H1 (cell line): ENCODE measurements around the gene E2F1. TPM values are rescaled to one million over a fixed set of nuclear protein-coding genes. Genes with fewer than 3 reads are reported as not detected.
"Not testable (repeated sequence)": the region's sequence is repeated elsewhere in the genome, so short reads cannot be mapped to it uniquely, and the experiment has no call there.

ENCODE experiments used
- CTCF ChIA-PET: fragments of 300-600 bp; sonication (Branson Sonifier 250); formaldehyde crosslinking; loops from one replicate; lab custom pipeline; 2021; ENCODE audit not compliant: partially characterized antibody; lab: Charles Lee
- POLR2A ChIA-PET: fragments of 300-600 bp; sonication (Branson Sonifier 250); formaldehyde crosslinking; loops from one replicate; lab custom pipeline; 2021; ENCODE audit warnings: inconsistent platforms; ENCODE audit not compliant: partially characterized antibody; lab: Charles Lee
- DNase-seq, 2 experiments: peaks; one replicate each; pipeline versions ENCODE4 v3.0.0 to v3.0.0-alpha.2; 2010 to 2022; ENCODE audit warnings: low spot score in 2 of 2, low read depth in 1 of 2, mixed read lengths in 1 of 2
- FAIRE-seq: peaks from 2 replicates; lab custom pipeline; 2011; peaks lifted over from hg19 to GRCh38; lab: Jason Lieb, UNC
- H2AFZ ChIP-seq: 2 replicates; pipeline ENCODE4 v1.8.1; 2012; ENCODE audit warnings: low read length, inconsistent platforms
- H2AK5ac ChIP-seq: 2 replicates; pipeline ENCODE4 v1.6.1; 2013; ENCODE audit warnings: low read depth, low read length
- H2BK120ac ChIP-seq: replicated peaks from 2 replicates; pipeline ENCODE3; 2013; ENCODE audit warnings: low read depth, low read length, inconsistent platforms
- H2BK12ac ChIP-seq: 2 replicates; pipeline ENCODE4 v1.6.1; 2013; ENCODE audit warnings: low read depth, low read length
- H2BK15ac ChIP-seq: 2 replicates; pipeline ENCODE4 v1.6.1; 2013; ENCODE audit warnings: low read length
- H2BK20ac ChIP-seq: 2 replicates; pipeline ENCODE4 v1.6.1; 2013; ENCODE audit warnings: low read length
- H2BK5ac ChIP-seq: 2 replicates; pipeline ENCODE4 v1.6.1; 2013; ENCODE audit warnings: low read depth, low read length
- H3K14ac ChIP-seq: 2 replicates; pipeline ENCODE4 v1.6.1; 2013; ENCODE audit warnings: inconsistent platforms; ENCODE audit not compliant: insufficient read length
- H3K18ac ChIP-seq: 2 replicates; pipeline ENCODE4 v1.6.1; 2013; ENCODE audit warnings: low read length; ENCODE audit errors: extremely low read depth
- H3K23ac ChIP-seq: 2 replicates; pipeline ENCODE4 v1.6.1; 2013; ENCODE audit warnings: inconsistent platforms; ENCODE audit not compliant: insufficient read length
- H3K23me2 ChIP-seq: 2 replicates; pipeline ENCODE4 v1.6.1; 2013; ENCODE audit warnings: low read depth, low read length
- H3K27ac ChIP-seq: 2 replicates; pipeline ENCODE4 v1.6.1; 2011; ENCODE audit warnings: low read depth, low read length, inconsistent platforms
- H3K27me3 ChIP-seq, 4 experiments: replicated peaks in 1 of 4; 1 replicate in 1 of 4; 2 replicates in 3 of 4; pipeline versions ENCODE4 v1.6.1 to v1.8.1; 2011 to 2013; ENCODE audit warnings: low read length in 3 of 4, mild to moderate bottlenecking in 3 of 4, inconsistent platforms in 2 of 4, mixed read lengths in 2 of 4, moderate library complexity in 1 of 4; ENCODE audit not compliant: control insufficient read depth in 3 of 4, insufficient read depth in 3 of 4; ENCODE audit errors: extremely low read depth in 1 of 4
- H3K36me3 ChIP-seq, 4 experiments: 2 replicates each; pipeline versions ENCODE4 v1.6.1 to v1.8.1; 2011 to 2013; ENCODE audit warnings: mild to moderate bottlenecking in 4 of 4, low read length in 3 of 4, moderate library complexity in 2 of 4, control low read depth in 1 of 4, inconsistent platforms in 1 of 4; ENCODE audit not compliant: insufficient read depth in 4 of 4, control insufficient read depth in 2 of 4
- H3K4ac ChIP-seq: replicated peaks from 2 replicates; pipeline ENCODE3; 2013; ENCODE audit warnings: low read length, low read depth, mixed read lengths, inconsistent platforms; ENCODE audit not compliant: insufficient read length
- H3K4me1 ChIP-seq, 4 experiments: replicated peaks in 1 of 4; 1 replicate in 1 of 4; 2 replicates in 3 of 4; pipeline versions ENCODE4 v1.6.1 to v1.8.1; 2011 to 2013; ENCODE audit warnings: low read length in 3 of 4, inconsistent platforms in 2 of 4, mixed read lengths in 1 of 4; ENCODE audit not compliant: insufficient read depth in 4 of 4, control insufficient read depth in 3 of 4
- H3K4me2 ChIP-seq, 2 experiments: 2 replicates each; pipeline versions ENCODE4 v1.6.1 to v1.8.1; 2011 to 2013; ENCODE audit warnings: low read depth in 2 of 2, low read length in 2 of 2, control low read depth in 1 of 2, inconsistent platforms in 1 of 2, mild to moderate bottlenecking in 1 of 2; ENCODE audit not compliant: insufficient read depth in 1 of 2
- H3K4me3 ChIP-seq, 4 experiments: fragments of 200-600, 300-600 bp in 1 of 4; sonication (generic), shearing (Covaris generic), sonication (Bioruptor Twin) in 1 of 4; 2 replicates each; pipeline versions ENCODE4 v1.5.1 to v1.8.1; 2011 to 2016; ENCODE audit warnings: low read length in 4 of 4, low read depth in 3 of 4, control low read depth in 2 of 4, inconsistent platforms in 2 of 4, mild to moderate bottlenecking in 2 of 4, mixed read lengths in 1 of 4, moderate library complexity in 1 of 4; ENCODE audit not compliant: insufficient read depth in 2 of 4; ENCODE audit errors: extremely low read depth in 1 of 4
- H3K56ac ChIP-seq: replicated peaks from 2 replicates; pipeline ENCODE3; 2013; ENCODE audit warnings: low read depth, mild to moderate bottlenecking, mixed read lengths, low read length, inconsistent platforms; ENCODE audit not compliant: insufficient read length
- H3K79me1 ChIP-seq: 2 replicates; pipeline ENCODE4 v1.6.1; 2013; ENCODE audit warnings: low read depth, low read length, control low read depth
- H3K79me2 ChIP-seq, 2 experiments: 2 replicates each; pipeline versions ENCODE4 v1.6.1 to v1.8.1; 2012 to 2013; ENCODE audit warnings: low read length in 2 of 2, mild to moderate bottlenecking in 2 of 2, inconsistent platforms in 1 of 2; ENCODE audit not compliant: insufficient read depth in 2 of 2, control insufficient read depth in 1 of 2
- H3K9ac ChIP-seq, 4 experiments: replicated peaks in 1 of 4; 1 replicate in 1 of 4; 2 replicates in 3 of 4; pipeline versions ENCODE4 v1.6.1 to v1.8.1; 2011 to 2013; ENCODE audit warnings: low read depth in 3 of 4, low read length in 3 of 4, control low read depth in 2 of 4, mild to moderate bottlenecking in 2 of 4, moderate library complexity in 2 of 4, inconsistent platforms in 1 of 4; ENCODE audit errors: extremely low read depth in 1 of 4
- H3K9me3 ChIP-seq, 2 experiments: 2 replicates each; pipeline versions ENCODE4 v1.6.1 to v1.8.1; 2012 to 2013; ENCODE audit warnings: mild to moderate bottlenecking in 2 of 2, moderate library complexity in 2 of 2, control low read depth in 1 of 2, inconsistent platforms in 1 of 2, low read depth in 1 of 2, low read length in 1 of 2, mixed read lengths in 1 of 2; ENCODE audit not compliant: insufficient read depth in 2 of 2
- H4K20me1 ChIP-seq, 2 experiments: replicated peaks in 1 of 2; 2 replicates each; pipeline versions ENCODE3 to v1.8.1; 2011 to 2013; ENCODE audit warnings: inconsistent platforms in 2 of 2, low read length in 2 of 2, mild to moderate bottlenecking in 1 of 2; ENCODE audit not compliant: insufficient read depth in 2 of 2, control insufficient read depth in 1 of 2
- H4K5ac ChIP-seq: 2 replicates; pipeline ENCODE4 v1.6.1; 2013; ENCODE audit warnings: low read length, low read depth, mixed read lengths, inconsistent platforms; ENCODE audit not compliant: insufficient read length
- H4K8ac ChIP-seq: 2 replicates; pipeline ENCODE4 v1.8.0; 2013; ENCODE audit warnings: mild to moderate bottlenecking, moderate library complexity, low read length, inconsistent platforms; ENCODE audit not compliant: insufficient read depth; ENCODE audit errors: extremely low read depth
- H4K91ac ChIP-seq: replicated peaks from 2 replicates; pipeline ENCODE3; 2013; ENCODE audit warnings: low read length, mixed read lengths, inconsistent platforms; ENCODE audit not compliant: insufficient read length
- WGBS, 2 experiments: shearing (Covaris generic) in 1 of 2; methylation state at CpG; one replicate each; pipeline versions ENCODE4 v1.1.6 to v1.1.7; 2013 to 2015; ENCODE audit warnings: low lambda C conversion rate in 2 of 2, mixed read lengths in 2 of 2, inconsistent platforms in 1 of 2, low coverage in 1 of 2, missing lambda C conversion rate in 1 of 2; ENCODE audit not compliant: insufficient replicate concordance in 2 of 2, insufficient coverage in 1 of 2, insufficient read length in 1 of 2; ENCODE audit errors: extremely low coverage in 1 of 2, missing lambda C conversion rate in 1 of 2; 5-methylcytosine and 5-hydroxymethylcytosine counted together
- polyA plus RNA-seq, 7 experiments: library from polyadenylated mRNA; depleted of rRNA in 3 of 7; stranded (reverse) in 5 of 7; unstranded in 2 of 7; fragments of >200 nt in 5 of 7; fragments of 200-250 nt in 2 of 7; gene quantifications; 1 replicate in 5 of 7; 2 replicates in 1 of 7; 4 replicates in 1 of 7; pipeline versions ENCODE4 v1.2.1 to v1.2.3, GENCODE V29; 2011 to 2013; ENCODE audit warnings: missing spikeins in 2 of 7, mixed read lengths in 2 of 7
- total RNA-seq: library from RNA; stranded (reverse); fragmentation: NEBNext Ultra II Directional; extraction: Animal tissue kit (Norgen Biotek cat#: 25700); gene quantifications from 2 replicates; pipeline ENCODE4 v1.2.1, GENCODE V29; 2021

The E2F1 gene
- total and polyA plus RNA-seq, 2 of the 8 experiments (the other 6 are each of a cell fraction or from before 2014, with no cell fraction given): 33.4 to 35.8 TPM

- H4K5ac ChIP-seq, H3K27ac ChIP-seq, H2AK5ac ChIP-seq, H3K4me2 ChIP-seq, H4K8ac ChIP-seq, H3K27me3 ChIP-seq, H3K4me3 ChIP-seq, H2BK15ac ChIP-seq, H2BK12ac ChIP-seq, H2BK120ac ChIP-seq, H3K18ac ChIP-seq, H3K9me3 ChIP-seq, H3K56ac ChIP-seq, H3K4me1 ChIP-seq, H3K23me2 ChIP-seq, H4K20me1 ChIP-seq, H4K91ac ChIP-seq, H3K23ac ChIP-seq, H3K79me2 ChIP-seq, H3K9ac ChIP-seq, DNase-seq, FAIRE-seq, H2BK5ac ChIP-seq, H3K79me1 ChIP-seq, H2BK20ac ChIP-seq, H3K14ac ChIP-seq, H2AFZ ChIP-seq, H3K4ac ChIP-seq: not testable (repeated sequence)
- CTCF ChIA-PET: interaction anchor here (0.6 to 1.8 kb wide), 4 partner anchors 21 to 190 kb away, joined by 3 to 6 read pairs (median 4); no protein-coding TSS in a partner anchor
- POLR2A ChIA-PET: interaction anchor here (0.6 to 1.6 kb wide), 5 partner anchors 10 to 189 kb away, joined by 3 to 6 read pairs (median 3); no protein-coding TSS in a partner anchor
- H3K36me3 ChIP-seq: peaks cover 0 to 11% (median 0%) of the 10 kb centered on the region in 4 experiments; a peak in 2 of 8 replicates
- 88% methylated on average over 14 of the region's 14 CpGs; no CpG with 5 or more reads in 1 of the 2 experiments for WGBS, 2 experiments
These were observed 39.1 kb downstream of the E2F1 start for GRCh38 chr20:33646959-33647602.
